Endothelial cell of umbilical vein (primary cell): ENCODE results near the gene ANKRD33. TPM values are rescaled to one million over a fixed set of nuclear protein-coding genes. Genes with fewer than 3 reads are reported as not detected.
"Not testable (repeated sequence)": the region's sequence is repeated elsewhere in the genome, so short reads cannot be mapped to it uniquely, and the experiment has no call there.

Experiments
- BruUV-seq: library from RNA; stranded (reverse); fragments of 400-500 nt; replicated peaks from 2 replicates; lab custom pipeline; 2021; lab: Mats Ljungman, UMichigan
- CTCF ChIA-PET: fragments of 300-600, 350-600 bp; sonication (Branson Sonifier 250); formaldehyde crosslinking; loops from one replicate; lab custom pipeline; 2021; ENCODE audit warnings: antibody characterized with exemption, inconsistent platforms; lab: Charles Lee
- POLR2A ChIA-PET: fragments of 300-600, 350-600 bp; sonication (Branson Sonifier 250); formaldehyde crosslinking; loops from one replicate; lab custom pipeline; 2021; ENCODE audit warnings: antibody characterized with exemption, inconsistent platforms; lab: Charles Lee
- DNase-seq: peaks from one replicate; pipeline ENCODE4 v3.0.0-alpha.2; 2011; ENCODE audit warnings: low read depth, low spot score
- FAIRE-seq: peaks from 2 replicates; lab custom pipeline; 2011; peaks lifted over from hg19 to GRCh38; lab: Jason Lieb, UNC
- H2AFZ ChIP-seq: 2 replicates; pipeline ENCODE4 v1.6.0; 2012; ENCODE audit warnings: low read depth, low read length, control low read depth, inconsistent platforms
- H3K27ac ChIP-seq: 2 replicates; pipeline ENCODE4 v1.5.1; 2011; ENCODE audit warnings: low read depth, mild to moderate bottlenecking, control low read depth, low read length, moderate library complexity; ENCODE audit not compliant: insufficient read depth
- H3K27me3 ChIP-seq, 2 experiments: 2 replicates each; pipeline versions ENCODE4 v1.6.0 to v1.6.1; 2011; ENCODE audit warnings: low read length in 2 of 2, mixed read lengths in 1 of 2; ENCODE audit not compliant: control insufficient read depth in 2 of 2, insufficient read depth in 2 of 2
- H3K36me3 ChIP-seq, 2 experiments: 2 replicates in 1 of 2; 3 replicates in 1 of 2; pipeline ENCODE4 v1.5.1; 2011; ENCODE audit warnings: low read length in 2 of 2, mild to moderate bottlenecking in 1 of 2, moderate library complexity in 1 of 2; ENCODE audit not compliant: control insufficient read depth in 2 of 2, insufficient read depth in 2 of 2; ENCODE audit errors: extremely low read depth in 1 of 2
- H3K4me1 ChIP-seq: 3 replicates; pipeline ENCODE4 v1.5.1; 2011; ENCODE audit warnings: mild to moderate bottlenecking, low read length; ENCODE audit not compliant: control insufficient read depth, insufficient read depth; ENCODE audit errors: extremely low read depth
- H3K4me2 ChIP-seq: 2 replicates; pipeline ENCODE4 v1.6.1; 2011; ENCODE audit warnings: low read length, control low read depth, mixed read lengths; ENCODE audit not compliant: insufficient read depth
- H3K4me3 ChIP-seq, 3 experiments: fragments of 200-600 bp in 1 of 3; sonication (generic), shearing (Covaris generic) in 1 of 3; replicated peaks in 1 of 3; 2 replicates each; pipeline ENCODE4 v1.5.1; 2011 to 2016; ENCODE audit warnings: control low read depth in 3 of 3, low read length in 3 of 3, mild to moderate bottlenecking in 2 of 3, inconsistent platforms in 1 of 3, low read depth in 1 of 3, moderate library complexity in 1 of 3; ENCODE audit not compliant: insufficient read depth in 1 of 3
- H3K79me2 ChIP-seq: 2 replicates; pipeline ENCODE4 v1.6.0; 2012; ENCODE audit warnings: low read length, inconsistent platforms; ENCODE audit not compliant: control insufficient read depth, insufficient read depth
- H3K9ac ChIP-seq: replicated peaks from 2 replicates; pipeline ENCODE3; 2011; ENCODE audit warnings: low read length, control low read depth; ENCODE audit not compliant: insufficient read depth; ENCODE audit errors: extremely low read depth
- H3K9me1 ChIP-seq: replicated peaks from 3 replicates; pipeline ENCODE4 v1.6.0; 2011; ENCODE audit warnings: mild to moderate bottlenecking, low read length; ENCODE audit not compliant: control insufficient read depth, insufficient read depth; ENCODE audit errors: extremely low read depth
- H3K9me3 ChIP-seq: replicated peaks from 2 replicates; pipeline ENCODE4 v1.5.1; 2012; ENCODE audit warnings: low read length, inconsistent platforms; ENCODE audit not compliant: control insufficient read depth, insufficient read depth
- H4K20me1 ChIP-seq: replicated peaks from 2 replicates; pipeline ENCODE3; 2011; ENCODE audit warnings: mild to moderate bottlenecking, low read length; ENCODE audit not compliant: control insufficient read depth, insufficient read depth; ENCODE audit errors: extremely low read depth
- FOS ChIP-seq: IDR thresholded peaks from 2 replicates; pipeline ENCODE4 v1.6.1; 2011; ENCODE audit warnings: mild to moderate bottlenecking, low read length, moderate library complexity, borderline replicate concordance; ENCODE audit not compliant: insufficient read depth
- GATA2 ChIP-seq: IDR thresholded peaks from 2 replicates; pipeline ENCODE4 v1.7.0; 2011; ENCODE audit warnings: low read depth, mild to moderate bottlenecking, moderate library complexity, mixed read lengths, low read length; ENCODE audit not compliant: insufficient read length, insufficient read depth
- JUN ChIP-seq: IDR thresholded peaks from 2 replicates; pipeline ENCODE4 v1.6.1; 2011; ENCODE audit warnings: borderline replicate concordance, low read depth; ENCODE audit not compliant: insufficient read length, insufficient read depth
- POLR2A ChIP-seq: IDR thresholded peaks from 2 replicates; pipeline ENCODE4 v1.6.1; 2012; ENCODE audit warnings: low read depth, mild to moderate bottlenecking, control low read depth, low read length
- POLR2AphosphoS5 ChIP-seq: IDR thresholded peaks from 2 replicates; pipeline ENCODE4 v1.6.1; 2012; ENCODE audit warnings: low read depth, mild to moderate bottlenecking, control low read depth, low read length, moderate library complexity; ENCODE audit not compliant: insufficient read depth
- dilution Hi-C: fragments of 300-500 bp; cut with MboI; formaldehyde crosslinking; loops from one replicate; pipeline ENCODE4 v1.15.0; 2019; ENCODE audit warnings: low sequenced_read_pairs; ENCODE audit not compliant: extremely low pct_ligation_motif_present
- intact Hi-C: fragments of 100-400 bp; cut with micrococcal nuclease; formaldehyde crosslinking; loops from one replicate; pipeline ENCODE4 v1.10.0; 2022
- polyA plus RNA-seq, 4 experiments: library from polyadenylated mRNA; depleted of rRNA in 3 of 4; stranded (reverse) in 3 of 4; unstranded in 1 of 4; fragments of >200 nt; gene quantifications; 2 replicates each; pipeline versions ENCODE4 v1.2.1 to v1.2.3, GENCODE V29; 2011 to 2012; ENCODE audit warnings: missing spikeins in 1 of 4
- total RNA-seq: library from RNA; stranded (reverse); gene quantifications from 2 replicates; pipeline ENCODE4 v1.2.3, GENCODE V29; 2021

ANKRD33 gene
- total and polyA plus RNA-seq, 2 donors (not counting 3 experiments of a cell fraction or from before 2014, with no cell fraction given), result 0.80 to 1.2 TPM

- Histone ChIP-seq H3K9ac (peak overlapping the region; percentile 34), H2AFZ (peak overlapping the region; percentile 36), H3K4me2 (peak overlapping the region; percentile 21), H3K4me3 (no peak overlapping the region), H3K9me3 (peaks cover 2% of the 10 kb centered on the region), H3K27ac (peak overlapping the region; percentile 89), H3K4me1 (peaks cover 41% of the 10 kb centered on the region), H3K9me1 (no peaks in the 10 kb centered on the region), H4K20me1 (no peaks in the 10 kb centered on the region), H3K79me2 (no peaks in the 10 kb centered on the region), H3K36me3 (no peaks in the 10 kb centered on the region), H3K27me3 (no peaks in the 10 kb centered on the region)
- intact Hi-C loops, result loop anchor here (5.0 kb wide), 1 partner anchor 142 kb away; no protein-coding TSS in a partner anchor
- CTCF ChIA-PET, result interaction anchor here (1.0 to 6.5 kb wide), 3 partner anchors 10 to 141 kb away, joined by 3 to 44 read pairs (median 10); no protein-coding TSS in a partner anchor
- TF ChIP-seq JUN (peak; percentile 74), POLR2A (no peak), GATA2 (peak; percentile 85), POLR2AphosphoS5 (peak; percentile 65), FOS (peak; percentile 54)
- FAIRE-seq (peak; percentile 50), DNase-seq (peak; percentile 59)
- POLR2A ChIA-PET, result interaction anchor here (1.6 kb wide), 1 partner anchor 122 kb away, joined by 8 read pairs; the partner anchor contains the start of gene TAMALIN
- BruUV-seq, result no TSS peak
- dilution Hi-C loops, result no loop called here
Measured at GRCh38 chr12:51884676-51885229, 3.1 kb upstream of the ANKRD33 start.

- intact Hi-C loops, result loop anchor here (5.0 kb wide), 1 partner anchor 143 kb away; no protein-coding TSS in a partner anchor
- H3K79me2 ChIP-seq, H3K27me3 ChIP-seq, dilution Hi-C loops, DNase-seq, H2AFZ ChIP-seq, H3K36me3 ChIP-seq, H3K9me3 ChIP-seq, H3K4me3 ChIP-seq, H3K9me1 ChIP-seq, H4K20me1 ChIP-seq: not testable (repeated sequence)
- CTCF ChIA-PET, result interaction anchor here (0.8 to 6.5 kb wide), 15 partner anchors 9 to 464 kb away, joined by 3 to 55 read pairs (median 5); no protein-coding TSS in a partner anchor
- Histone ChIP-seq H3K27ac (peak overlapping the region; percentile 89), H3K4me1 (peaks cover 41% of the 10 kb centered on the region), H3K9ac (peak overlapping the region; percentile 34), H3K4me2 (peak overlapping the region; percentile 52)
- POLR2A ChIA-PET, result interaction anchor here (0.8 to 1.6 kb wide), 7 partner anchors 10 to 121 kb away, joined by 3 to 8 read pairs (median 5); partner anchors contain the start of genes ACVRL1 and TAMALIN
- FAIRE-seq, result peak; percentile 38
- TSS peak; percentile 83 for BruUV-seq
Measured at GRCh38 chr12:51885294-51886020, 2.4 kb upstream of the ANKRD33 start.
